ENCODE results near the gene RANBP10. TPM values are rescaled to one million over a fixed set of nuclear protein-coding genes. Genes with fewer than 3 reads are reported as not detected.

RANBP10 gene
- 10 to 100 TPM; 15.1 to 38.4 (median 22.7) TPM for total RNA-seq
- long read RNA-seq, partial matches to known transcripts, result 1 of 4 reads
- long read RNA-seq, other reads (novel, unspliced or antisense), result 2 of 4 reads

- TF ChIP-seq, protein P1, sequence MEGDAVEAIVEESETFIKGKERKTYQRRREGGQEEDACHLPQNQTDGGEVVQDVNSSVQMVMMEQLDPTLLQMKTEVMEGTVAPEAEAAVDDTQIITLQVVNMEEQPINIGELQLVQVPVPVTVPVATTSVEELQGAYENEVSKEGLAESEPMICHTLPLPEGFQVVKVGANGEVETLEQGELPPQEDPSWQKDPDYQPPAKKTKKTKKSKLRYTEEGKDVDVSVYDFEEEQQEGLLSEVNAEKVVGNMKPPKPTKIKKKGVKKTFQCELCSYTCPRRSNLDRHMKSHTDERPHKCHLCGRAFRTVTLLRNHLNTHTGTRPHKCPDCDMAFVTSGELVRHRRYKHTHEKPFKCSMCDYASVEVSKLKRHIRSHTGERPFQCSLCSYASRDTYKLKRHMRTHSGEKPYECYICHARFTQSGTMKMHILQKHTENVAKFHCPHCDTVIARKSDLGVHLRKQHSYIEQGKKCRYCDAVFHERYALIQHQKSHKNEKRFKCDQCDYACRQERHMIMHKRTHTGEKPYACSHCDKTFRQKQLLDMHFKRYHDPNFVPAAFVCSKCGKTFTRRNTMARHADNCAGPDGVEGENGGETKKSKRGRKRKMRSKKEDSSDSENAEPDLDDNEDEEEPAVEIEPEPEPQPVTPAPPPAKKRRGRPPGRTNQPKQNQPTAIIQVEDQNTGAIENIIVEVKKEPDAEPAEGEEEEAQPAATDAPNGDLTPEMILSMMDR (IDR thresholded peaks at IDR 0.05), result no peak
- TF ChIP-seq POLR2A (IDR thresholded peaks at IDR 0.05), result peak; percentile 91
- peak within 1 kb of the TSS; percentile 59 to 85 (median 76) for H3K27ac ChIP-seq
- 2% methylated on average over 11 of the region's 54 CpGs for WGBS (ENCODE audit: insufficient coverage, low coverage, low lambda C conversion rate, missing lambda C conversion rate)
- ATAC-seq (peak; percentile 91 to 97 (median 92)), DNase-seq (peak; percentile 96 to 98 (median 98))
- H3K36me3 ChIP-seq, result peaks cover 0 to 18% (median 3%) of the 10 kb centered on the region in 4 donors
- intact Hi-C loops (cut with DNase I), result loop anchor here in 1 of 2 donors (10.0 kb wide), 1 partner anchor 132 kb away; no protein-coding TSS in a partner anchor
- H3K4me1 ChIP-seq, result peaks cover 0 to 26% (median 6%) of the 10 kb centered on the region in 4 donors
- H3K9me3 ChIP-seq, result no peaks in the 10 kb centered on the region
- H3K4me3 ChIP-seq, result peak within 1 kb of the TSS; percentile 91 to 98 (median 96)
- H3K27me3 ChIP-seq, result no peaks in the 10 kb centered on the region
Observed at GRCh38 chr16:67806428-67807147, at the start of gene RANBP10, which contains the start of gene TSNAXIP1. Gene RANBP10, minus strand, starts transcription at chr16:67806560. Its CDS starts 24 bp downstream, at chr16:67806536. Gene TSNAXIP1, plus strand, starts transcription at chr16:67806889. Its CDS starts 261 bp downstream, at chr16:67807150.

GRCh38 chr16:67855789-67856188, 49.4 kb upstream of the RANBP10 start:
- DNase-seq (no peak), ATAC-seq (no peak)
- TF ChIP-seq, protein P1 (IDR thresholded peaks at IDR 0.05), result no peak
- TF ChIP-seq POLR2A (IDR thresholded peaks at IDR 0.05), result no peak
- no peak overlapping the region for H3K4me3 ChIP-seq
- 63% methylated on average over 2 of the region's 10 CpGs for WGBS (ENCODE audit: insufficient coverage, low coverage, low lambda C conversion rate, missing lambda C conversion rate)
- no peaks in the 10 kb centered on the region for H3K36me3 ChIP-seq
- peaks cover 0 to 24% (median 17%) of the 10 kb centered on the region in 4 donors for H3K4me1 ChIP-seq
- no peaks in the 10 kb centered on the region for H3K9me3 ChIP-seq
- H3K27me3 ChIP-seq, result no peaks in the 10 kb centered on the region
- no peak overlapping the region for H3K27ac ChIP-seq
- intact Hi-C loops (cut with DNase I), result no loop called here

GRCh38 chr16:67853670-67854069, 47.3 kb upstream of the RANBP10 start:
- no peak for TF ChIP-seq POLR2A (IDR thresholded peaks at IDR 0.05)
- TF ChIP-seq, protein P1 (IDR thresholded peaks at IDR 0.05), result no peak
- Histone ChIP-seq H3K4me3 (no peak overlapping the region), H3K4me1 (peaks cover 0 to 22% (median 17%) of the 10 kb centered on the region in 4 donors), H3K27me3 (no peaks in the 10 kb centered on the region), H3K27ac (no peak overlapping the region), H3K36me3 (no peaks in the 10 kb centered on the region), H3K9me3 (no peaks in the 10 kb centered on the region)
- ATAC-seq, result no peak
- intact Hi-C loops (cut with DNase I), result no loop called here
- DNase-seq, result no peak
- 90% methylated on average over 1 of the region's 3 CpGs for WGBS (ENCODE audit: insufficient coverage, low coverage, low lambda C conversion rate, missing lambda C conversion rate)

DNA sequence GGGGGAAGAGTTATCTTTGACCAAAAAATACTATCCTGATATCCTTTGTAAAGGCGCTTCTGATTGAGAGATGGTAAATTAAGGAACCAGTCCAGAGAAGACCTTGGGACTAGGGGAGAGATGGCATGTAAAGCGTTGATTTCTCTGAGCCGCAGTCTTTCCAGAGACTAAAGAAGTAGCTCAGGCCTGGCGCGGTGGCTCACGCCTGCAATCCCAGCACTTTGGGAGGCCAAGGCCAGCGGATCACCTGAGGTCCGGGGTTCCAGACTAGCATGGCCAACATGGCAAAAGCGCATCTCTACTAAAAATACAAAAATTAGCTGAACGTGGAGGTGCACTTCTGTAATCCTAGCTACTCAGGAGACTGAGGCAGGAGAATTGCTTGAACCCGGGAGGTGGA, 41.8 kb upstream of the RANBP10 start:
- no peak overlapping the region for H3K27ac ChIP-seq
- H3K36me3 ChIP-seq, result no peaks in the 10 kb centered on the region
- TF ChIP-seq, protein P1 (IDR thresholded peaks at IDR 0.05), result no peak
- no peak for TF ChIP-seq POLR2A (IDR thresholded peaks at IDR 0.05)
- no peaks in the 10 kb centered on the region for H3K9me3 ChIP-seq
- H3K4me3 ChIP-seq, result peak overlapping the region in 1 of 3 donors; percentile 96
- ATAC-seq (no peak), DNase-seq (no peak)
- H3K4me1 ChIP-seq, result peaks cover 0 to 38% (median 12%) of the 10 kb centered on the region in 4 donors
- no peaks in the 10 kb centered on the region for H3K27me3 ChIP-seq
- intact Hi-C loops (cut with DNase I), result no loop called here
- 79% methylated on average over 11 of the region's 11 CpGs for WGBS (ENCODE audit: insufficient coverage, low coverage, low lambda C conversion rate, missing lambda C conversion rate)

Measured in right lobe of liver (tissue), 6 donors.